K562 (cell line): ENCODE data around the gene WIPF3. TPM values are rescaled to one million over a fixed set of nuclear protein-coding genes. Genes with fewer than 3 reads are reported as not detected.

Source experiments
- ATAC-seq: fragments of 200-7000 bp; cut with Tn5 transposase; 3 replicates; pipeline ENCODE4 v1.9.1; 2020; ENCODE audit warnings: moderate library complexity
- BruUV-seq: library from RNA; stranded (reverse); fragments of 400-500 nt; replicated peaks from 2 replicates; lab custom pipeline; 2021; lab: Mats Ljungman, UMichigan
- CTCF ChIA-PET: fragments of 300-600 bp; formaldehyde crosslinking; extraction: SDS; loops from one replicate; lab custom pipeline; 2021; ENCODE audit warnings: low intra/inter-chr PET ratio; lab: Yijun Ruan, JAX
- POLR2A ChIA-PET: fragments of 300-600, 350-650 bp; sonication (Branson Sonifier 250); formaldehyde crosslinking; extraction: SDS; loops from one replicate; lab custom pipeline; 2021; ENCODE audit warnings: antibody characterized with exemption, inconsistent platforms; lab: Yijun Ruan, JAX
- DNase-seq, 4 experiments: peaks; one replicate each; pipeline versions ENCODE4 v3.0.0 to v3.0.0-alpha.2; 2011 to 2018; ENCODE audit warnings: low spot score in 3 of 4, mixed read lengths in 3 of 4; ENCODE audit errors: extremely low read depth in 1 of 4
- FAIRE-seq: peaks from 2 replicates; lab custom pipeline; 2011; peaks lifted over from hg19 to GRCh38; lab: Jason Lieb, UNC
- H2AFZ ChIP-seq: 2 replicates; pipeline ENCODE4 v1.6.0; 2011; ENCODE audit warnings: low read depth, low read length, control low read depth, inconsistent platforms
- H3K27ac ChIP-seq: fragments of 200-600 bp; 3 replicates; pipeline ENCODE4 v1.8.0; 2011; ENCODE audit warnings: low read depth, mild to moderate bottlenecking, control low read depth, inconsistent platforms, low read length, moderate library complexity, mixed read lengths; ENCODE audit errors: extremely low read depth
- H3K27me3 ChIP-seq, 2 experiments: fragments of 300-600 bp in 1 of 2; 2 replicates in 1 of 2; 3 replicates in 1 of 2; pipeline versions ENCODE4 v1.6.0 to v1.8.0; 2011; ENCODE audit warnings: inconsistent platforms in 2 of 2, low read length in 2 of 2, mild to moderate bottlenecking in 1 of 2, mixed read lengths in 1 of 2, moderate library complexity in 1 of 2; ENCODE audit not compliant: control insufficient read depth in 2 of 2, insufficient read depth in 2 of 2
- H3K36me3 ChIP-seq: fragments of 300-600 bp; 3 replicates; pipeline ENCODE4 v1.8.0; 2011; ENCODE audit warnings: mild to moderate bottlenecking, low read length, inconsistent platforms; ENCODE audit not compliant: control insufficient read depth, insufficient read depth
- H3K4me1 ChIP-seq, 2 experiments: fragments of 200-600 bp in 1 of 2; replicated peaks in 1 of 2; 2 replicates in 1 of 2; 3 replicates in 1 of 2; pipeline versions ENCODE4 v1.5.1 to v1.8.0; 2011; ENCODE audit warnings: inconsistent platforms in 2 of 2, low read length in 2 of 2, mild to moderate bottlenecking in 1 of 2, mixed read lengths in 1 of 2, moderate library complexity in 1 of 2; ENCODE audit not compliant: control insufficient read depth in 2 of 2, insufficient read depth in 2 of 2
- H3K4me2 ChIP-seq: 2 replicates; pipeline ENCODE4 v1.6.1; 2011; ENCODE audit warnings: low read length, control low read depth, inconsistent platforms, mixed read lengths; ENCODE audit not compliant: insufficient read depth
- H3K4me3 ChIP-seq: fragments of 200-600 bp; sonication (generic), shearing (Covaris generic); 2 replicates; pipeline ENCODE4 v1.5.1; 2016; ENCODE audit warnings: control low read depth, inconsistent platforms
- H3K79me2 ChIP-seq: fragments of 200-600 bp; 3 replicates; pipeline ENCODE4 v1.8.0; 2011; ENCODE audit warnings: low read length, inconsistent platforms; ENCODE audit not compliant: control insufficient read depth, insufficient read depth
- H3K9ac ChIP-seq, 2 experiments: 2 replicates each; pipeline versions ENCODE4 v1.6.0 to v1.6.1; 2011; ENCODE audit warnings: low read depth in 2 of 2, low read length in 2 of 2, control low read depth in 1 of 2, inconsistent platforms in 1 of 2, mild to moderate bottlenecking in 1 of 2, mixed read lengths in 1 of 2; ENCODE audit not compliant: insufficient read depth in 1 of 2
- H3K9me1 ChIP-seq: one replicate; pipeline ENCODE4 v1.6.0; 2011; ENCODE audit warnings: inconsistent platforms, mild to moderate bottlenecking, low read length, moderate library complexity; ENCODE audit not compliant: control insufficient read depth, insufficient read depth
- H3K9me3 ChIP-seq: replicated peaks from 2 replicates; pipeline ENCODE4 v1.5.1; 2011; ENCODE audit warnings: low read depth, low read length, inconsistent platforms; ENCODE audit not compliant: control insufficient read depth, insufficient read depth
- H4K20me1 ChIP-seq: replicated peaks from 2 replicates; pipeline ENCODE4 v1.6.1; 2011; ENCODE audit warnings: low read length, inconsistent platforms, mixed read lengths; ENCODE audit not compliant: control insufficient read depth, insufficient read depth
- IFI16 ChIP-seq: fragments of 250-450 bp; sonication (Bioruptor Pico); IDR thresholded peaks from 2 replicates; pipeline ENCODE4 v2.1.2; 2022; ENCODE audit warnings: mild to moderate bottlenecking, inconsistent platforms
- IRF2 ChIP-seq: sonication (generic); formaldehyde crosslinking; IDR thresholded peaks from 2 replicates; pipeline ENCODE4 v1.8.1; 2022; ENCODE audit warnings: mild to moderate bottlenecking, missing genetic modification reagents
- MAZ ChIP-seq, 2 experiments: fragments of 450-650 bp in 1 of 2; sonication (generic) in 1 of 2; formaldehyde crosslinking; IDR thresholded peaks in 1 of 2; conservative IDR thresholded peaks in 1 of 2; 2 replicates each; pipeline versions ENCODE4 v1.4.0 to v1.5.0; 2020; ENCODE audit warnings: mild to moderate bottlenecking in 1 of 2, missing genetic modification reagents in 1 of 2
- MCM2 ChIP-seq: fragments of 450-650 bp; IDR thresholded peaks from 2 replicates; pipeline ENCODE4 v1.6.1; 2017; ENCODE audit warnings: low read depth, mild to moderate bottlenecking
- MEF2D ChIP-seq: conservative IDR thresholded peaks from 2 replicates; pipeline ENCODE4 v1.6.1; 2016; ENCODE audit warnings: low read depth, missing genetic modification characterization, missing compliant biosample characterization
- NFE2L1 ChIP-seq: fragments of 450-650 bp; IDR thresholded peaks from 2 replicates; pipeline ENCODE4 v1.6.1; 2016; ENCODE audit warnings: missing genetic modification characterization, low read depth, mild to moderate bottlenecking, missing compliant biosample characterization, moderate library complexity, borderline replicate concordance
- RBBP5 ChIP-seq: fragments of 200-600 bp; sonication (generic); IDR thresholded peaks from 2 replicates; pipeline ENCODE4 v1.6.1; 2012; ENCODE audit warnings: borderline replicate concordance, mild to moderate bottlenecking, low read length, control low read depth, inconsistent platforms; ENCODE audit not compliant: insufficient read depth, poor library complexity, severe bottlenecking
- ZNF707 ChIP-seq: fragments of 250-450 bp; sonication (Bioruptor Pico); conservative IDR thresholded peaks from 2 replicates; pipeline ENCODE4 v1.8.0; 2022; ENCODE audit warnings: inconsistent platforms, mild to moderate bottlenecking, moderate library complexity
- WGBS: fragments of 100-300 bp; shearing (Covaris generic); methylation state at CpG from one replicate; pipeline ENCODE4 v1.1.6; 2016; ENCODE audit warnings: low coverage, mixed read lengths; ENCODE audit not compliant: insufficient coverage; ENCODE audit errors: missing lambda C conversion rate; 5-methylcytosine and 5-hydroxymethylcytosine counted together
- in situ Hi-C: fragments of 300-500 bp; cut with MboI; formaldehyde crosslinking; loops from 4 replicates; pipeline ENCODE4 v1.15.0; 2018; ENCODE audit warnings: inconsistent platforms, mixed read lengths
- intact Hi-C: fragments of 100-400 bp; cut with micrococcal nuclease; formaldehyde crosslinking; loops from 2 replicates; pipeline ENCODE4 v1.14.2; 2022
- polyA plus RNA-seq, 8 experiments: library from polyadenylated mRNA; depleted of rRNA in 4 of 8; stranded (reverse) in 5 of 8; unstranded in 3 of 8; fragments of >200 nt; fragmentation: Nextera tagmentation in 2 of 8; fragmentation: Illumina TruSeq in 1 of 8; extraction: Ambion mirVana in 2 of 8; extraction: Trizol in 1 of 8; gene quantifications; 2 replicates each; pipeline versions ENCODE4 v1.2.1 to v1.2.3, GENCODE V29; 2011 to 2014; ENCODE audit warnings: inconsistent platforms in 1 of 8, missing spikeins in 1 of 8
- total RNA-seq, 7 experiments: library from RNA; depleted of rRNA in 6 of 7; stranded (reverse); fragments of >200 nt in 6 of 7; fragmentation: Illumina TruSeq in 2 of 7; extraction: Trizol in 2 of 7; gene quantifications; 2 replicates each; pipeline versions ENCODE4 v1.2.1 to v1.2.3, GENCODE V29; 2011 to 2021; ENCODE audit warnings: low replicate concordance in 1 of 7
- TF ChIP-seq, protein P1 (sequence below), 2 experiments: fragments of 200-800 bp in 1 of 2; sonication (Bioruptor generic) in 1 of 2; sonication (generic) in 1 of 2; formaldehyde crosslinking in 1 of 2; IDR thresholded peaks in 1 of 2; conservative IDR thresholded peaks in 1 of 2; 2 replicates each; pipeline versions ENCODE4 v1.5.0 to v1.6.1; 2016 to 2020; ENCODE audit warnings: missing compliant biosample characterization in 1 of 2, missing genetic modification characterization in 1 of 2, missing genetic modification reagents in 1 of 2

WIPF3 gene
- total and polyA plus RNA-seq, 9 of the 15 experiments (the other 6 are each of a cell fraction or from before 2014, with no cell fraction given): 0.18 to 3.2 (median 1.7) TPM

DNA sequence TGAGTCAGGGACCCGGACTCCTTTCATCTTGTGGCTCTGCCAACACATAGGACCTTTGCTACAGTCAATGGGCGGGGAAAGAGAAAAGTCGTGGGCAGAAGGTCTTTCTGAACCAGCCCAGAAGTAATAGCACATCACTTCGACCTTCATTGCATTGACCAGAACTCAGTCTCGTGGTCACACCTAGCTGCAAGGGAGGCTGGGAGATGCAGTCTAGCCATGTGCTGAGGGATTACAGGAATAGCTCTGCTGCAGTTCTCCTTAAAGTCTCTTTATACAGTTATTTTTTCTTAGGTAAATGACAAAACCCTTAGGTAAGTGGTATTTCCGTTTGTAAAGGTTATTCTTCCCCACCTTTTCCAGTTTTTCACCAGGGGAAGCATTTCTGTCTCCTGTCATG, 25.4 kb downstream of the WIPF3 start:
- ChIA-PET POLR2A (no interaction called here), CTCF (no interaction called here)
- H3K27ac ChIP-seq: no peak overlapping the region
- no peaks in the 10 kb centered on the region for H3K79me2 ChIP-seq
- intact Hi-C loops (no loop called here), in situ Hi-C loops (no loop called here)
- ATAC-seq: no peak
- no TSS peak for BruUV-seq
- peaks cover 4% of the 10 kb centered on the region; the same call in 1 of the 2 replicates for H3K9me3 ChIP-seq
- no peaks in the 10 kb centered on the region; a peak in 1 of 5 replicates for H3K4me1 ChIP-seq
- 33% methylated on average over 6 of the region's 6 CpGs for WGBS
- H3K4me2 ChIP-seq: no peak overlapping the region
- H3K4me3 ChIP-seq: no peak overlapping the region
- FAIRE-seq: no peak
- H3K27me3 ChIP-seq: 0 out of 5 replicates have a peak, but pooled peaks cover 0 to 5% of the 10 kb centered on the region in 2 experiments
- H3K9me1 ChIP-seq: no peaks in the 10 kb centered on the region
- no peak for DNase-seq
- no peak overlapping the region for H3K9ac ChIP-seq
- no peaks in the 10 kb centered on the region for H4K20me1 ChIP-seq
- no peak overlapping the region for H2AFZ ChIP-seq
- no peaks in the 10 kb centered on the region for H3K36me3 ChIP-seq
- TF ChIP-seq, protein P1, sequence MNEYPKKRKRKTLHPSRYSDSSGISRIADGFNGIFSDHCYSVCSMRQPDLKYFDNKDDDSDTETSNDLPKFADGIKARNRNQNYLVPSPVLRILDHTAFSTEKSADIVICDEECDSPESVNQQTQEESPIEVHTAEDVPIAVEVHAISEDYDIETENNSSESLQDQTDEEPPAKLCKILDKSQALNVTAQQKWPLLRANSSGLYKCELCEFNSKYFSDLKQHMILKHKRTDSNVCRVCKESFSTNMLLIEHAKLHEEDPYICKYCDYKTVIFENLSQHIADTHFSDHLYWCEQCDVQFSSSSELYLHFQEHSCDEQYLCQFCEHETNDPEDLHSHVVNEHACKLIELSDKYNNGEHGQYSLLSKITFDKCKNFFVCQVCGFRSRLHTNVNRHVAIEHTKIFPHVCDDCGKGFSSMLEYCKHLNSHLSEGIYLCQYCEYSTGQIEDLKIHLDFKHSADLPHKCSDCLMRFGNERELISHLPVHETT (CRISPR knock-in tag; conservative IDR thresholded peaks at IDR 0.05 in 1 of 2, IDR thresholded peaks at IDR 0.05 in 1 of 2): no peak
- TF ChIP-seq IFI16 (CRISPR knock-in tag) (no peak), RBBP5 (no peak), MAZ (CRISPR knock-in tag; conservative IDR thresholded peaks at IDR 0.05 in 1 of 2, IDR thresholded peaks at IDR 0.05 in 1 of 2) (no peak), IRF2 (CRISPR knock-in tag) (no peak), MCM2 (no peak), NFE2L1 (tag) (no peak), ZNF707 (CRISPR knock-in tag) (no peak), MEF2D (tag) (no peak)
